ENCODE data around the gene OSBPL9.

Gene OSBPL9

DNA sequence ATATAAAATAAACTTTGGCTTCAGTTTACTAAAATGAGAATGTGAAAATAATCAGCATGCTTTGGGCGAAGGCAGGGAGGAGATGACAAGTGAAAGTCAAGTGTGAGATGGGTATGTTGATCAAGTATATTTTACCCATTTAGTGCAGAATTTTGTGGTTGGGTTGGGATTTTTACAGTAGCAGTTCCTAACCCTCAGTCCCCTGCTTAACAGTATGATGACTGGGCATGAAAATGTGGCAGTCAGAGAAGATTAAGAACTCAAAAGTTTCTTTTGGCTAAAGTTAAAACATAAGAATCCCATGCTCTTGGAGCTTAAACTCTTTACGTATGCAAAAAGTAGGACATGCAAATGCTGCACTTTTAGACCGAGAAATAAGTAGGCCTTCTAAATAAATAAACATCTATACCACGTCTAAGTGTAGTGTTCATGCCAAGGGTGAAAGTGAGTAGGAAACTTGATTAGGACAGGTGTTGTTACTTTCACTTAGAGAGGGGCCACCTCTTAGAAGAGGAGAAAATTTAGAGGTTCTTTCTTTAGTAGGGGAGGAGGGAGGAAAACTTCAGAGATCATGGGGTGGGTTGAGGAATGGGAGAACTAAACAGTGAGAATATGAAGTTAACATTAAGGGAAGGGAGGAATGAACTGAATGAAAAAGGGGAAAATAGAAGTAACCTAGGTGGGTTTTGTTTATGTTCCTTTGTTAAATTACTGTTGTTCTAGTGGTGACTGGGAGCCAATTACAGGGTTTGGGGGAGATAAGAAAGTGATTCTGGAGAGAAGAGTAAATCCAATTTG, 127.8 kb downstream of the OSBPL9 start:
- H3K4me3 ChIP-seq (ENCODE audit: low read depth, low read length, poor library complexity, severe bottlenecking), result no peak overlapping the region
- peaks cover 4% of the 10 kb centered on the region; the same call in 1 of the 2 replicates for H3K79me2 ChIP-seq (ENCODE audit: insufficient read depth, low read length)
- TF ChIP-seq EZH2 (IDR thresholded peaks at IDR 0.05; ENCODE audit: borderline replicate concordance, low read length), result no peak
- TF ChIP-seq, protein P1, sequence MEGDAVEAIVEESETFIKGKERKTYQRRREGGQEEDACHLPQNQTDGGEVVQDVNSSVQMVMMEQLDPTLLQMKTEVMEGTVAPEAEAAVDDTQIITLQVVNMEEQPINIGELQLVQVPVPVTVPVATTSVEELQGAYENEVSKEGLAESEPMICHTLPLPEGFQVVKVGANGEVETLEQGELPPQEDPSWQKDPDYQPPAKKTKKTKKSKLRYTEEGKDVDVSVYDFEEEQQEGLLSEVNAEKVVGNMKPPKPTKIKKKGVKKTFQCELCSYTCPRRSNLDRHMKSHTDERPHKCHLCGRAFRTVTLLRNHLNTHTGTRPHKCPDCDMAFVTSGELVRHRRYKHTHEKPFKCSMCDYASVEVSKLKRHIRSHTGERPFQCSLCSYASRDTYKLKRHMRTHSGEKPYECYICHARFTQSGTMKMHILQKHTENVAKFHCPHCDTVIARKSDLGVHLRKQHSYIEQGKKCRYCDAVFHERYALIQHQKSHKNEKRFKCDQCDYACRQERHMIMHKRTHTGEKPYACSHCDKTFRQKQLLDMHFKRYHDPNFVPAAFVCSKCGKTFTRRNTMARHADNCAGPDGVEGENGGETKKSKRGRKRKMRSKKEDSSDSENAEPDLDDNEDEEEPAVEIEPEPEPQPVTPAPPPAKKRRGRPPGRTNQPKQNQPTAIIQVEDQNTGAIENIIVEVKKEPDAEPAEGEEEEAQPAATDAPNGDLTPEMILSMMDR (IDR thresholded peaks at IDR 0.05; ENCODE audit: low read length), result no peak
- no peaks in the 10 kb centered on the region for H3K9me3 ChIP-seq (ENCODE audit: low read length)
- no peaks in the 10 kb centered on the region for H3F3A ChIP-seq (ENCODE audit: insufficient read depth, low read length)
- H2AFZ ChIP-seq (ENCODE audit: low read length), result no peak overlapping the region
- no peak overlapping the region for H3K4me2 ChIP-seq (ENCODE audit: low read length)
- H3K27me3 ChIP-seq (ENCODE audit: insufficient read depth, low read length), result no peaks in the 10 kb centered on the region
- H3K4me1 ChIP-seq (ENCODE audit: insufficient read depth, low read length, severe bottlenecking), result peaks cover 7% of the 10 kb centered on the region
- no peak overlapping the region for H3K27ac ChIP-seq (ENCODE audit: low read depth, low read length, poor library complexity, severe bottlenecking)
- H3K9ac ChIP-seq (ENCODE audit: low read length), result no peak overlapping the region
- H3K9me2 ChIP-seq (ENCODE audit: low read depth, low read length), result no peaks in the 10 kb centered on the region
- H3K36me3 ChIP-seq (ENCODE audit: insufficient read depth, low read length), result 0 out of 2 replicates have a peak, but pooled peaks cover 15% of the 10 kb centered on the region
- no peaks in the 10 kb centered on the region for H4K20me1 ChIP-seq (ENCODE audit: insufficient read depth, low read length)

DNA sequence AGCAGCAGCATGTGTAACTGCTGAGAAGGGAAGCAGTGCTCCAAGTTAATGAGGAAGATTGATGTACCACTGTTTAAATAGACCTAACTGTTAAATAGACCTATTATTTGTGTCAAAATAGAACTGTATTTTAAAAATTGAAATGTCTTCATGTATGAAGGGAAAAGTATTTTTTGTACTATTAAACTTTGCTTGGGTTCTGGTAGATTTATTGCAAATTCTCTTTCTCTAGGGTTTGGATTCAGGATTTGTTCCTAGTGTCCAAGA, 128.3 kb downstream of the OSBPL9 start:
- Histone ChIP-seq H3K79me2 (ENCODE audit: insufficient read depth, low read length) (peaks cover 4% of the 10 kb centered on the region; the same call in 1 of the 2 replicates), H3K9me3 (ENCODE audit: low read length) (no peaks in the 10 kb centered on the region), H2AFZ (ENCODE audit: low read length) (no peak overlapping the region), H3K4me2 (ENCODE audit: low read length) (no peak overlapping the region), H3K36me3 (ENCODE audit: insufficient read depth, low read length) (0 out of 2 replicates have a peak, but pooled peaks cover 15% of the 10 kb centered on the region), H3F3A (ENCODE audit: insufficient read depth, low read length) (no peaks in the 10 kb centered on the region), H3K27me3 (ENCODE audit: insufficient read depth, low read length) (no peaks in the 10 kb centered on the region), H3K4me3 (ENCODE audit: low read depth, low read length, poor library complexity, severe bottlenecking) (no peak overlapping the region), H4K20me1 (ENCODE audit: insufficient read depth, low read length) (no peaks in the 10 kb centered on the region), H3K4me1 (ENCODE audit: insufficient read depth, low read length, severe bottlenecking) (peaks cover 7% of the 10 kb centered on the region), H3K27ac (ENCODE audit: low read depth, low read length, poor library complexity, severe bottlenecking) (no peak overlapping the region), H3K9ac (ENCODE audit: low read length) (no peak overlapping the region), H3K9me2 (ENCODE audit: low read depth, low read length) (no peaks in the 10 kb centered on the region)
- TF ChIP-seq, protein P1 (IDR thresholded peaks at IDR 0.05; ENCODE audit: low read length), result no peak
- no peak for TF ChIP-seq EZH2 (IDR thresholded peaks at IDR 0.05; ENCODE audit: borderline replicate concordance, low read length)

DNA sequence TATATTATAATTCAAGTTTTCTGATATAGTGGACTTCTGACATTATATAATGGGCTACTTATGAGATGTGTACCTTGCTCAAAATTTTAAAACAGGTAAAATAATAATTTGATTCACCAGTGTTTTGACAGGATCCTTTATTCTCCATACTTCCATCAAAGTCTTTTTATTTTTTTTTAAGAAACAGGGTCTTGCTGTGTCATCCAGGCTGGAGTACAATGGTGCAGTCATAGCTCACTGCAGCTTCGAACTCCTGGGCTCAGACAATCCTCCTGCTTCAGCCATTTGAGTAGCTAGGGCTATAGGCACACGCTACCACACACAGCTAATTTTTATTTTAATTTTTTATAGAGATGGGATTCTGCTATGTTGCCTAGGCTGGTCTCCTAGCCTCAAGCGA, 132.3 kb downstream of the OSBPL9 start:
- H3K9ac ChIP-seq (ENCODE audit: low read length), result no peak overlapping the region
- H3K27me3 ChIP-seq (ENCODE audit: insufficient read depth, low read length), result no peaks in the 10 kb centered on the region
- H3K4me2 ChIP-seq (ENCODE audit: low read length), result no peak overlapping the region
- no peak overlapping the region for H3K27ac ChIP-seq (ENCODE audit: low read depth, low read length, poor library complexity, severe bottlenecking)
- TF ChIP-seq, protein P1 (IDR thresholded peaks at IDR 0.05; ENCODE audit: low read length), result no peak
- TF ChIP-seq EZH2 (IDR thresholded peaks at IDR 0.05; ENCODE audit: borderline replicate concordance, low read length), result no peak
- no peaks in the 10 kb centered on the region for H3K79me2 ChIP-seq (ENCODE audit: insufficient read depth, low read length)
- no peaks in the 10 kb centered on the region for H3K9me3 ChIP-seq (ENCODE audit: low read length)
- H4K20me1 ChIP-seq (ENCODE audit: insufficient read depth, low read length), result no peaks in the 10 kb centered on the region
- H3F3A ChIP-seq (ENCODE audit: insufficient read depth, low read length), result no peaks in the 10 kb centered on the region
- no peaks in the 10 kb centered on the region for H3K9me2 ChIP-seq (ENCODE audit: low read depth, low read length)
- H3K4me3 ChIP-seq (ENCODE audit: low read depth, low read length, poor library complexity, severe bottlenecking), result no peak overlapping the region
- H3K4me1 ChIP-seq (ENCODE audit: insufficient read depth, low read length, severe bottlenecking), result peaks cover 6% of the 10 kb centered on the region
- H2AFZ ChIP-seq (ENCODE audit: low read length), result no peak overlapping the region
- peaks cover 41% of the 10 kb centered on the region for H3K36me3 ChIP-seq (ENCODE audit: insufficient read depth, low read length)

Data from OCI-LY1 (cell line).